HEK293 (cell line): ENCODE results near the gene CDC42SE1.

Experiments used
- BCL11A ChIP-seq: fragments of 450-650 bp; formaldehyde crosslinking; IDR thresholded peaks from 2 replicates; pipeline ENCODE4 v1.5.1; 2016; ENCODE audit warnings: low read depth, missing biosample characterization, missing genetic modification characterization
- BCL11B ChIP-seq: fragments of 450-650 bp; formaldehyde crosslinking; IDR thresholded peaks from 2 replicates; pipeline ENCODE4 v1.5.1; 2016; ENCODE audit warnings: low read depth, missing biosample characterization, missing genetic modification characterization
- EGR2 ChIP-seq: fragments of 450-650 bp; formaldehyde crosslinking; IDR thresholded peaks from 2 replicates; pipeline ENCODE4 v1.5.1; 2016; ENCODE audit warnings: low read depth, missing biosample characterization, missing genetic modification characterization
- HOXC10 ChIP-seq: sonication (generic); formaldehyde crosslinking; IDR thresholded peaks from 2 replicates; pipeline ENCODE4 v1.8.1; 2023; ENCODE audit warnings: mild to moderate bottlenecking, missing genetic modification reagents
- KLF10 ChIP-seq: fragments of 450-650 bp; IDR thresholded peaks from 2 replicates; pipeline ENCODE4 v1.5.1; 2018; ENCODE audit warnings: missing biosample characterization, mild to moderate bottlenecking, missing genetic modification characterization
- KLF16 ChIP-seq: fragments of 450-650 bp; formaldehyde crosslinking; IDR thresholded peaks from 2 replicates; pipeline ENCODE4 v1.5.1; 2017; ENCODE audit warnings: missing biosample characterization, missing genetic modification characterization
- KLF17 ChIP-seq: fragments of 450-650 bp; formaldehyde crosslinking; IDR thresholded peaks from 2 replicates; pipeline ENCODE4 v1.5.1; 2016; ENCODE audit warnings: missing biosample characterization, missing genetic modification characterization
- SP2 ChIP-seq: fragments of 450-650 bp; formaldehyde crosslinking; IDR thresholded peaks from 2 replicates; pipeline ENCODE4 v1.5.1; 2016; ENCODE audit warnings: missing biosample characterization, missing genetic modification characterization
- SP3 ChIP-seq: fragments of 450-650 bp; formaldehyde crosslinking; IDR thresholded peaks from 2 replicates; pipeline ENCODE4 v1.5.1; 2016; ENCODE audit warnings: missing biosample characterization, missing genetic modification characterization
- WT1 ChIP-seq: fragments of 450-650 bp; formaldehyde crosslinking; IDR thresholded peaks from 2 replicates; pipeline ENCODE4 v1.5.1; 2016; ENCODE audit warnings: missing biosample characterization, missing genetic modification characterization
- YY1 ChIP-seq: fragments of 450-650 bp; formaldehyde crosslinking; IDR thresholded peaks from 2 replicates; pipeline ENCODE4 v1.5.1; 2018; ENCODE audit warnings: missing biosample characterization, missing genetic modification characterization
- ZBTB20 ChIP-seq: fragments of 450-650 bp; formaldehyde crosslinking; IDR thresholded peaks from 2 replicates; pipeline ENCODE4 v1.5.1; 2016; ENCODE audit warnings: missing biosample characterization, missing genetic modification characterization
- ZFHX2 ChIP-seq: fragments of 450-650 bp; formaldehyde crosslinking; conservative IDR thresholded peaks from 2 replicates; pipeline ENCODE4 v1.5.1; 2016; ENCODE audit warnings: missing biosample characterization, missing genetic modification characterization
- ZIC2 ChIP-seq: fragments of 450-650 bp; formaldehyde crosslinking; IDR thresholded peaks from 2 replicates; pipeline ENCODE4 v1.5.1; 2016; ENCODE audit warnings: missing biosample characterization, missing genetic modification characterization
- ZNF10 ChIP-seq: fragments of 450-650 bp; formaldehyde crosslinking; IDR thresholded peaks from 2 replicates; pipeline ENCODE4 v1.5.1; 2017; ENCODE audit warnings: missing biosample characterization, missing genetic modification characterization
- ZNF146 ChIP-seq: fragments of 450-650 bp; formaldehyde crosslinking; IDR thresholded peaks from 2 replicates; pipeline ENCODE4 v1.5.1; 2016; ENCODE audit warnings: missing biosample characterization, missing genetic modification characterization
- ZNF157 ChIP-seq: fragments of 450-650 bp; formaldehyde crosslinking; IDR thresholded peaks from 2 replicates; pipeline ENCODE4 v1.5.1; 2016; ENCODE audit warnings: missing biosample characterization, missing genetic modification characterization
- ZNF24 ChIP-seq: fragments of 450-650 bp; formaldehyde crosslinking; IDR thresholded peaks from 2 replicates; pipeline ENCODE4 v1.5.1; 2016; ENCODE audit warnings: missing biosample characterization, missing genetic modification characterization
- ZNF311 ChIP-seq: fragments of 450-650 bp; formaldehyde crosslinking; IDR thresholded peaks from 2 replicates; pipeline ENCODE4 v1.5.1; 2017; ENCODE audit warnings: missing biosample characterization, missing genetic modification characterization, borderline replicate concordance
- ZNF354C ChIP-seq: fragments of 450-650 bp; formaldehyde crosslinking; IDR thresholded peaks from 2 replicates; pipeline ENCODE4 v1.5.1; 2016; ENCODE audit warnings: missing biosample characterization, missing genetic modification characterization, low read depth, borderline replicate concordance
- ZNF426 ChIP-seq: fragments of 450-650 bp; formaldehyde crosslinking; IDR thresholded peaks from 2 replicates; pipeline ENCODE4 v1.5.1; 2017; ENCODE audit warnings: missing biosample characterization, missing genetic modification characterization, mild to moderate bottlenecking, inconsistent platforms, moderate library complexity
- ZNF473 ChIP-seq: fragments of 450-650 bp; formaldehyde crosslinking; IDR thresholded peaks from 2 replicates; pipeline ENCODE4 v1.5.1; 2017; ENCODE audit warnings: missing biosample characterization, missing genetic modification characterization
- ZNF549 ChIP-seq: fragments of 450-650 bp; IDR thresholded peaks from 2 replicates; pipeline ENCODE4 v1.5.1; 2018; ENCODE audit warnings: missing biosample characterization, missing genetic modification characterization, mild to moderate bottlenecking, inconsistent platforms, moderate library complexity
- ZNF639 ChIP-seq: fragments of 450-650 bp; formaldehyde crosslinking; IDR thresholded peaks from 2 replicates; pipeline ENCODE4 v1.5.1; 2016; ENCODE audit warnings: missing biosample characterization, missing genetic modification characterization
- ZNF654 ChIP-seq: fragments of 450-650 bp; formaldehyde crosslinking; IDR thresholded peaks from 2 replicates; pipeline ENCODE4 v1.5.1; 2016; ENCODE audit warnings: low read depth, missing biosample characterization, missing genetic modification characterization
- ZNF664 ChIP-seq: fragments of 450-650 bp; formaldehyde crosslinking; IDR thresholded peaks from 2 replicates; pipeline ENCODE4 v1.5.1; 2016; ENCODE audit warnings: missing biosample characterization, missing genetic modification characterization
- ZNF785 ChIP-seq: fragments of 450-650 bp; formaldehyde crosslinking; IDR thresholded peaks from 2 replicates; pipeline ENCODE4 v1.5.1; 2016; ENCODE audit warnings: missing biosample characterization, missing genetic modification characterization
- ZSCAN23 ChIP-seq: fragments of 450-650 bp; formaldehyde crosslinking; IDR thresholded peaks from 2 replicates; pipeline ENCODE4 v1.5.1; 2016; ENCODE audit warnings: missing biosample characterization, missing genetic modification characterization
- TF ChIP-seq, protein P1 (sequence below): fragments of 450-650 bp; formaldehyde crosslinking; IDR thresholded peaks from 2 replicates; pipeline ENCODE4 v1.5.1; 2017; ENCODE audit warnings: missing biosample characterization, missing genetic modification characterization
- TF ChIP-seq, protein P2 (sequence below): fragments of 450-650 bp; formaldehyde crosslinking; IDR thresholded peaks from 2 replicates; pipeline ENCODE4 v1.5.1; 2017; ENCODE audit warnings: missing biosample characterization, missing genetic modification characterization
- TF ChIP-seq, protein P3 (sequence below): fragments of 450-650 bp; formaldehyde crosslinking; IDR thresholded peaks from 2 replicates; pipeline ENCODE4 v1.5.1; 2016; ENCODE audit warnings: missing biosample characterization, missing genetic modification characterization
- TF ChIP-seq, protein P4 (sequence below): fragments of 450-650 bp; formaldehyde crosslinking; IDR thresholded peaks from 2 replicates; pipeline ENCODE4 v1.5.1; 2016; ENCODE audit warnings: missing biosample characterization, missing genetic modification characterization

The CDC42SE1 gene

GRCh38 chr1:151060007-151060656, 710 bp upstream of the CDC42SE1 start, which contains the start of gene MLLT11 (continued):
- no peak for TF ChIP-seq ZNF354C
- no peak for TF ChIP-seq ZIC2 (tag by site-specific recombination)
- TF ChIP-seq SP3 (tag by site-specific recombination): peak; percentile 74
- TF ChIP-seq, protein P1, sequence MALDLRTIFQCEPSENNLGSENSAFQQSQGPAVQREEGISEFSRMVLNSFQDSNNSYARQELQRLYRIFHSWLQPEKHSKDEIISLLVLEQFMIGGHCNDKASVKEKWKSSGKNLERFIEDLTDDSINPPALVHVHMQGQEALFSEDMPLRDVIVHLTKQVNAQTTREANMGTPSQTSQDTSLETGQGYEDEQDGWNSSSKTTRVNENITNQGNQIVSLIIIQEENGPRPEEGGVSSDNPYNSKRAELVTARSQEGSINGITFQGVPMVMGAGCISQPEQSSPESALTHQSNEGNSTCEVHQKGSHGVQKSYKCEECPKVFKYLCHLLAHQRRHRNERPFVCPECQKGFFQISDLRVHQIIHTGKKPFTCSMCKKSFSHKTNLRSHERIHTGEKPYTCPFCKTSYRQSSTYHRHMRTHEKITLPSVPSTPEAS (tag by site-specific recombination): no peak; the same call in 1 of the 2 replicates
- no peak for TF ChIP-seq BCL11B
- TF ChIP-seq, protein P2, sequence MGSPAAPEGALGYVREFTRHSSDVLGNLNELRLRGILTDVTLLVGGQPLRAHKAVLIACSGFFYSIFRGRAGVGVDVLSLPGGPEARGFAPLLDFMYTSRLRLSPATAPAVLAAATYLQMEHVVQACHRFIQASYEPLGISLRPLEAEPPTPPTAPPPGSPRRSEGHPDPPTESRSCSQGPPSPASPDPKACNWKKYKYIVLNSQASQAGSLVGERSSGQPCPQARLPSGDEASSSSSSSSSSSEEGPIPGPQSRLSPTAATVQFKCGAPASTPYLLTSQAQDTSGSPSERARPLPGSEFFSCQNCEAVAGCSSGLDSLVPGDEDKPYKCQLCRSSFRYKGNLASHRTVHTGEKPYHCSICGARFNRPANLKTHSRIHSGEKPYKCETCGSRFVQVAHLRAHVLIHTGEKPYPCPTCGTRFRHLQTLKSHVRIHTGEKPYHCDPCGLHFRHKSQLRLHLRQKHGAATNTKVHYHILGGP (tag by site-specific recombination): no peak
- no peak for TF ChIP-seq BCL11A (tag by site-specific recombination)
- 0 out of 2 replicates have a peak, but pooled peaks have one; percentile 26 for TF ChIP-seq ZNF24 (tag by site-specific recombination)
- TF ChIP-seq WT1 (tag by site-specific recombination): 0 out of 2 replicates have a peak, but pooled peaks have one; percentile 27
- TF ChIP-seq ZNF549: no peak
- TF ChIP-seq, protein P3, sequence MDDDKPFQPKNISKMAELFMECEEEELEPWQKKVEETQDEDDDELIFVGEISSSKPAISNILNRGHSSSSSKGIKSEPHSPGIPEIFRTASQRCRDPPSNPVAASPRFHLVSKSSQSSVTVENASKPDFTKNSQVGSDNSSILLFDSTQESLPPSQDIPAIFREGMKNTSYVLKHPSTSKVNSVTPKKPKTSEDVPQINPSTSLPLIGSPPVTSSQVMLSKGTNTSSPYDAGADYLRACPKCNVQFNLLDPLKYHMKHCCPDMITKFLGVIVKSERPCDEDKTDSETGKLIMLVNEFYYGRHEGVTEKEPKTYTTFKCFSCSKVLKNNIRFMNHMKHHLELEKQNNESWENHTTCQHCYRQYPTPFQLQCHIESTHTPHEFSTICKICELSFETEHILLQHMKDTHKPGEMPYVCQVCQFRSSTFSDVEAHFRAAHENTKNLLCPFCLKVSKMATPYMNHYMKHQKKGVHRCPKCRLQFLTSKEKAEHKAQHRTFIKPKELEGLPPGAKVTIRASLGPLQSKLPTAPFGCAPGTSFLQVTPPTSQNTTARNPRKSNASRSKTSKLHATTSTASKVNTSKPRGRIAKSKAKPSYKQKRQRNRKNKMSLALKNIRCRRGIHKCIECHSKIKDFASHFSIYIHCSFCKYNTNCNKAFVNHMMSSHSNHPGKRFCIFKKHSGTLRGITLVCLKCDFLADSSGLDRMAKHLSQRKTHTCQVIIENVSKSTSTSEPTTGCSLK (tag by site-specific recombination): no peak
- TF ChIP-seq SP2 (tag by site-specific recombination): peak; percentile 88
- TF ChIP-seq ZBTB20 (tag by site-specific recombination): no peak
- peak; percentile 38; the same call in 1 of the 2 replicates for TF ChIP-seq YY1 (tag by site-specific recombination)
- no peak for TF ChIP-seq ZSCAN23
- no peak for TF ChIP-seq ZNF473 (tag by site-specific recombination)
- no peak for TF ChIP-seq ZNF426
- TF ChIP-seq KLF17 (tag by site-specific recombination): peak; percentile 50; the same call in 1 of the 2 replicates
- no peak for TF ChIP-seq EGR2
- no peak for TF ChIP-seq KLF16
- TF ChIP-seq ZNF664: no peak
- TF ChIP-seq ZNF654 (tag by site-specific recombination): no peak
- TF ChIP-seq ZNF10 (tag by site-specific recombination): no peak
- no peak for TF ChIP-seq KLF10 (tag by site-specific recombination)
- no peak for TF ChIP-seq ZNF785
- TF ChIP-seq ZNF157 (tag by site-specific recombination): no peak
- no peak for TF ChIP-seq HOXC10 (CRISPR knock-in tag)
- no peak for TF ChIP-seq ZNF146 (tag by site-specific recombination)
- no peak for TF ChIP-seq ZFHX2 (tag by site-specific recombination)
- TF ChIP-seq, protein P4, sequence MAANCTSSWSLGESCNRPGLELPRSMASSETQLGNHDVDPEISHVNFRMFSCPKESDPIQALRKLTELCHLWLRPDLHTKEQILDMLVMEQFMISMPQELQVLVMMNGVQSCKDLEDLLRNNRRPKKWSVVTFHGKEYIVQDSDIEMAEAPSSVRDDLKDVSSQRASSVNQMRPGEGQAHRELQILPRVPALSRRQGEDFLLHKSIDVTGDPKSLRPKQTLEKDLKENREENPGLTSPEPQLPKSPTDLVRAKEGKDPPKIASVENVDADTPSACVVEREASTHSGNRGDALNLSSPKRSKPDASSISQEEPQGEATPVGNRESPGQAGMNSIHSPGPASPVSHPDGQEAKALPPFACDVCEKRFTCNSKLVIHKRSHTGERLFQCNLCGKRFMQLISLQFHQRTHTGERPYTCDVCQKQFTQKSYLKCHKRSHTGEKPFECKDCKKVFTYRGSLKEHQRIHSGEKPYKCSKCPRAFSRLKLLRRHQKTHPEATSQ: no peak
- no peak for TF ChIP-seq ZNF639
- no peak for TF ChIP-seq ZNF311 (tag by site-specific recombination)
